Measurements from ENCODE around the gene OTUD3. TPM values are rescaled to one million over a fixed set of nuclear protein-coding genes. Genes with fewer than 3 reads are reported as not detected.

OTUD3 gene
- total and polyA plus RNA-seq, 9 of the 15 experiments (the other 6 are each of a cell fraction or from before 2014, with no cell fraction given), result 2.0 to 16.6 (median 11.0) TPM

- TF ChIP-seq FOXP4 (CRISPR knock-in tag; IDR thresholded peaks at IDR 0.05; ENCODE audit: borderline replicate concordance) (no peak), TFE3 (CRISPR knock-in tag; IDR thresholded peaks at IDR 0.05) (peak; percentile 97), ESRRA (IDR thresholded peaks at IDR 0.05; ENCODE audit: borderline replicate concordance, low read depth) (peak; percentile 28; the same call in 1 of the 2 replicates), ELF2 (CRISPR knock-in tag; IDR thresholded peaks at IDR 0.05) (no peak), EZH2 (IDR thresholded peaks at IDR 0.05; ENCODE audit: borderline replicate concordance, low read depth, low read length) (no peak), EP300 (IDR thresholded peaks at IDR 0.05; ENCODE audit: low read length) (0 out of 2 replicates have a peak, but pooled peaks have one; percentile 41), SMARCA4 (IDR thresholded peaks at IDR 0.05) (no peak), RBBP5 (IDR thresholded peaks at IDR 0.05; ENCODE audit: borderline replicate concordance, insufficient read depth, low read length, poor library complexity, severe bottlenecking) (peak; percentile 96), ZNF764 (CRISPR knock-in tag; IDR thresholded peaks at IDR 0.05; ENCODE audit: low read depth) (no peak), THRA (IDR thresholded peaks at IDR 0.05) (no peak), BRF1 (IDR thresholded peaks at IDR 0.05; ENCODE audit: borderline replicate concordance, extremely low read depth, insufficient read length) (no peak), THAP12 (CRISPR knock-in tag; IDR thresholded peaks at IDR 0.05) (peak; percentile 85; the same call in 1 of the 2 replicates), CBX1 (IDR thresholded peaks at IDR 0.05; ENCODE audit: low read depth) (peak; percentile 85), ZNF444 (CRISPR knock-in tag; IDR thresholded peaks at IDR 0.05) (no peak), ZNF699 (CRISPR knock-in tag; IDR thresholded peaks at IDR 0.05; ENCODE audit: insufficient replicate concordance) (no peak), BRF2 (IDR thresholded peaks at IDR 0.05; ENCODE audit: borderline replicate concordance, insufficient read depth, insufficient read length) (no peak), ZNF584 (CRISPR knock-in tag; IDR thresholded peaks at IDR 0.05; ENCODE audit: low read depth) (no peak)
Observed at GRCh38 chr1:19882111-19883071, at the start of gene OTUD3 (continued).
